Measurements from ENCODE around the gene RPL39. TPM values are rescaled to one million over a fixed set of nuclear protein-coding genes. Genes with fewer than 3 reads are reported as not detected.

Gene RPL39
- total and polyA plus RNA-seq, 2 experiments from 2014 or later: 2,910 to 2,912 TPM

DNA sequence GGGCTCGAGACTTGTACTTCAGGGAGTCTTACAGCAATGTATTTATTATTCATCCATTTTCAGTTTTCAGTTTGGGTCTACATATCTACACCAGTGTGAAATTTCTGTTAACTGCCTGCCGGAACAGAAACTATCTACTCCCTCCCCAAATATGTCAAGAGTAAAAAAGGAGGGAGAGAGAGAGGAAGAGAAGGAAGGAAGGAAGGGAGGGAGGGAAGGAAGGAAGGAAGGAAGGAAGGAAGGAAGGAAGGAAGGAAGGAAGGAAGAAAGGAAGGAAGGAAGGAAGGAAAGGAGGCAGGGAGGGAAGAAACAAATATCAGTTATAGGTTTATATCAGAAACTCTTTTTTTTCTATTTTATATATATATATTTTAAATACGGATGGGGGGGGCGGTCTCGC is 12.6 kb downstream of the RPL39 start (continued):
- TF ChIP-seq, protein P1, sequence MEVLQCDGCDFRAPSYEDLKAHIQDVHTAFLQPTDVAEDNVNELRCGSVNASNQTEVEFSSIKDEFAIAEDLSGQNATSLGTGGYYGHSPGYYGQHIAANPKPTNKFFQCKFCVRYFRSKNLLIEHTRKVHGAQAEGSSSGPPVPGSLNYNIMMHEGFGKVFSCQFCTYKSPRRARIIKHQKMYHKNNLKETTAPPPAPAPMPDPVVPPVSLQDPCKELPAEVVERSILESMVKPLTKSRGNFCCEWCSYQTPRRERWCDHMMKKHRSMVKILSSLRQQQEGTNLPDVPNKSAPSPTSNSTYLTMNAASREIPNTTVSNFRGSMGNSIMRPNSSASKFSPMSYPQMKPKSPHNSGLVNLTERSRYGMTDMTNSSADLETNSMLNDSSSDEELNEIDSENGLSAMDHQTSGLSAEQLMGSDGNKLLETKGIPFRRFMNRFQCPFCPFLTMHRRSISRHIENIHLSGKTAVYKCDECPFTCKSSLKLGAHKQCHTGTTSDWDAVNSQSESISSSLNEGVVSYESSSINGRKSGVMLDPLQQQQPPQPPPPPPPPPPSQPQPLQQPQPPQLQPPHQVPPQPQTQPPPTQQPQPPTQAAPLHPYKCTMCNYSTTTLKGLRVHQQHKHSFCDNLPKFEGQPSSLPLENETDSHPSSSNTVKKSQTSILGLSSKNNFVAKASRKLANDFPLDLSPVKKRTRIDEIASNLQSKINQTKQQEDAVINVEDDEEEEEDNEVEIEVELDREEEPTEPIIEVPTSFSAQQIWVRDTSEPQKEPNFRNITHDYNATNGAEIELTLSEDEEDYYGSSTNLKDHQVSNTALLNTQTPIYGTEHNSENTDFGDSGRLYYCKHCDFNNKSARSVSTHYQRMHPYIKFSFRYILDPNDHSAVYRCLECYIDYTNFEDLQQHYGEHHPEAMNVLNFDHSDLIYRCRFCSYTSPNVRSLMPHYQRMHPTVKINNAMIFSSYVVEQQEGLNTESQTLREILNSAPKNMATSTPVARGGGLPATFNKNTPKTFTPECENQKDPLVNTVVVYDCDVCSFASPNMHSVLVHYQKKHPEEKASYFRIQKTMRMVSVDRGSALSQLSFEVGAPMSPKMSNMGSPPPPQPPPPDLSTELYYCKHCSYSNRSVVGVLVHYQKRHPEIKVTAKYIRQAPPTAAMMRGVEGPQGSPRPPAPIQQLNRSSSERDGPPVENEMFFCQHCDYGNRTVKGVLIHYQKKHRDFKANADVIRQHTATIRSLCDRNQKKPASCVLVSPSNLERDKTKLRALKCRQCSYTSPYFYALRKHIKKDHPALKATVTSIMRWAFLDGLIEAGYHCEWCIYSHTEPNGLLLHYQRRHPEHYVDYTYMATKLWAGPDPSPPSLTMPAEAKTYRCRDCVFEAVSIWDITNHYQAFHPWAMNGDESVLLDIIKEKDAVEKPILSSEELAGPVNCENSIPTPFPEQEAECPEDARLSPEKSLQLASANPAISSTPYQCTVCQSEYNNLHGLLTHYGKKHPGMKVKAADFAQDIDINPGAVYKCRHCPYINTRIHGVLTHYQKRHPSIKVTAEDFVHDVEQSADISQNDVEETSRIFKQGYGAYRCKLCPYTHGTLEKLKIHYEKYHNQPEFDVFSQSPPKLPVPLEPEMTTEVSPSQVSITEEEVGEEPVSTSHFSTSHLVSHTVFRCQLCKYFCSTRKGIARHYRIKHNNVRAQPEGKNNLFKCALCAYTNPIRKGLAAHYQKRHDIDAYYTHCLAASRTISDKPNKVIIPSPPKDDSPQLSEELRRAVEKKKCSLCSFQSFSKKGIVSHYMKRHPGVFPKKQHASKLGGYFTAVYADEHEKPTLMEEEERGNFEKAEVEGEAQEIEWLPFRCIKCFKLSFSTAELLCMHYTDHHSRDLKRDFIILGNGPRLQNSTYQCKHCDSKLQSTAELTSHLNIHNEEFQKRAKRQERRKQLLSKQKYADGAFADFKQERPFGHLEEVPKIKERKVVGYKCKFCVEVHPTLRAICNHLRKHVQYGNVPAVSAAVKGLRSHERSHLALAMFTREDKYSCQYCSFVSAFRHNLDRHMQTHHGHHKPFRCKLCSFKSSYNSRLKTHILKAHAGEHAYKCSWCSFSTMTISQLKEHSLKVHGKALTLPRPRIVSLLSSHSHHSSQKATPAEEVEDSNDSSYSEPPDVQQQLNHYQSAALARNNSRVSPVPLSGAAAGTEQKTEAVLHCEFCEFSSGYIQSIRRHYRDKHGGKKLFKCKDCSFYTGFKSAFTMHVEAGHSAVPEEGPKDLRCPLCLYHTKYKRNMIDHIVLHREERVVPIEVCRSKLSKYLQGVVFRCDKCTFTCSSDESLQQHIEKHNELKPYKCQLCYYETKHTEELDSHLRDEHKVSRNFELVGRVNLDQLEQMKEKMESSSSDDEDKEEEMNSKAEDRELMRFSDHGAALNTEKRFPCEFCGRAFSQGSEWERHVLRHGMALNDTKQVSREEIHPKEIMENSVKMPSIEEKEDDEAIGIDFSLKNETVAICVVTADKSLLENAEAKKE (CRISPR knock-in tag; IDR thresholded peaks at IDR 0.05): no peak
- no peak for TF ChIP-seq CREB1 (CRISPR knock-in tag; IDR thresholded peaks at IDR 0.05; ENCODE audit: low read depth)

GRCh38 chrX:119775517-119776238 is 15.8 kb downstream of the RPL39 start:
- no peaks in the 10 kb centered on the region for H3K79me2 ChIP-seq (replicated peaks; ENCODE audit: insufficient read depth)
- no peak overlapping the region for H2AFZ ChIP-seq
- no peaks in the 10 kb centered on the region for H3K36me3 ChIP-seq (ENCODE audit: insufficient read depth)
- H3K9me2 ChIP-seq (ENCODE audit: insufficient read depth): no peaks in the 10 kb centered on the region
- no peaks in the 10 kb centered on the region; the same call in 2 of the 3 replicates for H3K9me3 Mint-ChIP-seq
- no peak overlapping the region for H3K27ac ChIP-seq (ENCODE audit: low read depth)
- ATAC-seq (no peak), DNase-seq (ENCODE audit: low spot score) (no peak)
- peaks cover 4% of the 10 kb centered on the region; the same call in 2 of the 3 replicates for H3K36me3 Mint-ChIP-seq (ENCODE audit: low read depth)
- H3K4me3 Mint-ChIP-seq: no peak overlapping the region
- H3K27me3 ChIP-seq (ENCODE audit: insufficient read depth): no peaks in the 10 kb centered on the region
- H3K4me1 ChIP-seq (ENCODE audit: insufficient read depth): no peaks in the 10 kb centered on the region
- H3K27ac Mint-ChIP-seq: no peak overlapping the region; the same call in 1 of the 2 replicates
- no peaks in the 10 kb centered on the region for H3F3A ChIP-seq (replicated peaks; ENCODE audit: low read depth)
- no peak overlapping the region for H3K4me2 ChIP-seq
- no peak overlapping the region for H3K4me3 ChIP-seq
- no peaks in the 10 kb centered on the region for H4K20me1 ChIP-seq (replicated peaks; ENCODE audit: insufficient read depth)
- peaks cover 4% of the 10 kb centered on the region; the same call in 1 of the 3 replicates for H3K4me1 Mint-ChIP-seq
- peaks cover 2% of the 10 kb centered on the region for H3K27me3 Mint-ChIP-seq (ENCODE audit: insufficient read depth, low read depth, poor library complexity)
- TF ChIP-seq, protein P2, sequence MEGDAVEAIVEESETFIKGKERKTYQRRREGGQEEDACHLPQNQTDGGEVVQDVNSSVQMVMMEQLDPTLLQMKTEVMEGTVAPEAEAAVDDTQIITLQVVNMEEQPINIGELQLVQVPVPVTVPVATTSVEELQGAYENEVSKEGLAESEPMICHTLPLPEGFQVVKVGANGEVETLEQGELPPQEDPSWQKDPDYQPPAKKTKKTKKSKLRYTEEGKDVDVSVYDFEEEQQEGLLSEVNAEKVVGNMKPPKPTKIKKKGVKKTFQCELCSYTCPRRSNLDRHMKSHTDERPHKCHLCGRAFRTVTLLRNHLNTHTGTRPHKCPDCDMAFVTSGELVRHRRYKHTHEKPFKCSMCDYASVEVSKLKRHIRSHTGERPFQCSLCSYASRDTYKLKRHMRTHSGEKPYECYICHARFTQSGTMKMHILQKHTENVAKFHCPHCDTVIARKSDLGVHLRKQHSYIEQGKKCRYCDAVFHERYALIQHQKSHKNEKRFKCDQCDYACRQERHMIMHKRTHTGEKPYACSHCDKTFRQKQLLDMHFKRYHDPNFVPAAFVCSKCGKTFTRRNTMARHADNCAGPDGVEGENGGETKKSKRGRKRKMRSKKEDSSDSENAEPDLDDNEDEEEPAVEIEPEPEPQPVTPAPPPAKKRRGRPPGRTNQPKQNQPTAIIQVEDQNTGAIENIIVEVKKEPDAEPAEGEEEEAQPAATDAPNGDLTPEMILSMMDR (conservative IDR thresholded peaks at IDR 0.05; ENCODE audit: low read depth in 2 of 2): no peak
- TF ChIP-seq EZH2phosphoT487 (IDR thresholded peaks at IDR 0.05; ENCODE audit: unreplicated experiment) (no peak), ZNF114 (CRISPR knock-in tag; IDR thresholded peaks at IDR 0.05) (no peak), CREB1 (CRISPR knock-in tag; IDR thresholded peaks at IDR 0.05; ENCODE audit: low read depth) (no peak)
- TF ChIP-seq, protein P1 (CRISPR knock-in tag; IDR thresholded peaks at IDR 0.05): no peak
